WTC11 (cell line): ENCODE results near the gene HTR4.

Source experiments
- CBFB ChIP-seq: sonication (generic); formaldehyde crosslinking; IDR thresholded peaks from 2 replicates; pipeline ENCODE4 v1.8.1; 2022; ENCODE audit warnings: mild to moderate bottlenecking, low read depth, missing genetic modification reagents
- ELF4 ChIP-seq: sonication (generic); formaldehyde crosslinking; IDR thresholded peaks from 2 replicates; pipeline ENCODE4 v1.8.1; 2022; ENCODE audit warnings: low read depth, mild to moderate bottlenecking, moderate library complexity, missing genetic modification reagents
- FOXP1 ChIP-seq: sonication (generic); formaldehyde crosslinking; IDR thresholded peaks from 2 replicates; pipeline ENCODE4 v1.8.0; 2022; ENCODE audit warnings: missing genetic modification reagents, mild to moderate bottlenecking, moderate library complexity, borderline replicate concordance
- KAT7 ChIP-seq: sonication (generic); formaldehyde crosslinking; IDR thresholded peaks from 2 replicates; pipeline ENCODE4 v1.8.1; 2023; ENCODE audit warnings: missing genetic modification reagents, mild to moderate bottlenecking, borderline replicate concordance
- RELA ChIP-seq: sonication (generic); formaldehyde crosslinking; IDR thresholded peaks from 2 replicates; pipeline ENCODE4 v1.8.1; 2022; ENCODE audit warnings: missing genetic modification reagents, mild to moderate bottlenecking, borderline replicate concordance
- SP1 ChIP-seq: sonication (generic); formaldehyde crosslinking; conservative IDR thresholded peaks from 2 replicates; pipeline ENCODE4 v1.8.1; 2022; ENCODE audit warnings: missing genetic modification reagents
- TEAD4 ChIP-seq: sonication (generic); formaldehyde crosslinking; IDR thresholded peaks from 2 replicates; pipeline ENCODE4 v1.8.0; 2022; ENCODE audit warnings: mild to moderate bottlenecking, missing genetic modification reagents
- ZNF121 ChIP-seq: sonication (generic); formaldehyde crosslinking; IDR thresholded peaks from 2 replicates; pipeline ENCODE4 v1.8.0; 2023; ENCODE audit warnings: missing genetic modification reagents
- TF ChIP-seq, protein P1 (sequence below): sonication (generic); formaldehyde crosslinking; IDR thresholded peaks from 2 replicates; pipeline ENCODE4 v1.8.0; 2022; ENCODE audit warnings: mild to moderate bottlenecking, missing genetic modification reagents
- TF ChIP-seq, protein P2 (sequence below): fragments of 200-600 bp; IDR thresholded peaks from 2 replicates; pipeline ENCODE4 v1.8.0; 2022; ENCODE audit warnings: antibody characterized with exemption
- TF ChIP-seq, protein P3 (sequence below): sonication (generic); formaldehyde crosslinking; conservative IDR thresholded peaks from 2 replicates; pipeline ENCODE4 v1.8.1; 2023; ENCODE audit warnings: mild to moderate bottlenecking, low read depth, missing genetic modification reagents, moderate library complexity
- TF ChIP-seq, protein P4 (sequence below): sonication (generic); formaldehyde crosslinking; IDR thresholded peaks from 2 replicates; pipeline ENCODE4 v1.8.1; 2022; ENCODE audit warnings: low read depth, missing genetic modification reagents, borderline replicate concordance
- TF ChIP-seq, protein P5 (sequence below): sonication (generic); formaldehyde crosslinking; IDR thresholded peaks from 2 replicates; pipeline ENCODE4 v1.8.1; 2022; ENCODE audit warnings: mild to moderate bottlenecking, moderate library complexity, missing genetic modification reagents

DNA sequence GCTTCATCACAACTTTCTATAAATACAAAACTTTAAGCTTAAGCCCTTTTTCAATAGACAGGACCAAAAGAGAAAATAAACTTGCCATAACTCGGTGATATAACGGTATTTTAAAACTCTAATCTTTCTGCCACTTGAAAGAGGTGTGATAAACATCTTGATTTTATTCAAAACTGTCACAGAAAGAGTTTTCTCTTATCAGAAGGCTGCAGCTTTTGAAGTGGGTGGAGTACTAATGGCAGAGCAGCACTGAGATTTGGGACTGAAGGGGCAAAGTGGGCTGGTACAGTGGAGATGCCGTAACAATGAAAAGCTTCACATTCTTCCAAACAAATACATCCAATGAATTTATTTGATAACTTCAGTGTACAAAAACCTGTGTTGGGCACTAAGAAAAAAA lies 178.0 kb downstream of the HTR4 start:
- TF ChIP-seq, protein P1, sequence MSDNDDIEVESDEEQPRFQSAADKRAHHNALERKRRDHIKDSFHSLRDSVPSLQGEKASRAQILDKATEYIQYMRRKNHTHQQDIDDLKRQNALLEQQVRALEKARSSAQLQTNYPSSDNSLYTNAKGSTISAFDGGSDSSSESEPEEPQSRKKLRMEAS (CRISPR knock-in tag) = no peak
- TF ChIP-seq CBFB (CRISPR knock-in tag) (no peak), FOXP1 (CRISPR knock-in tag) (no peak), RELA (no peak), TEAD4 (CRISPR knock-in tag) (no peak), ELF4 (CRISPR knock-in tag) (no peak), ZNF121 (CRISPR knock-in tag) (no peak), SP1 (CRISPR knock-in tag) (no peak), KAT7 (CRISPR knock-in tag) (no peak)
- TF ChIP-seq, protein P2, sequence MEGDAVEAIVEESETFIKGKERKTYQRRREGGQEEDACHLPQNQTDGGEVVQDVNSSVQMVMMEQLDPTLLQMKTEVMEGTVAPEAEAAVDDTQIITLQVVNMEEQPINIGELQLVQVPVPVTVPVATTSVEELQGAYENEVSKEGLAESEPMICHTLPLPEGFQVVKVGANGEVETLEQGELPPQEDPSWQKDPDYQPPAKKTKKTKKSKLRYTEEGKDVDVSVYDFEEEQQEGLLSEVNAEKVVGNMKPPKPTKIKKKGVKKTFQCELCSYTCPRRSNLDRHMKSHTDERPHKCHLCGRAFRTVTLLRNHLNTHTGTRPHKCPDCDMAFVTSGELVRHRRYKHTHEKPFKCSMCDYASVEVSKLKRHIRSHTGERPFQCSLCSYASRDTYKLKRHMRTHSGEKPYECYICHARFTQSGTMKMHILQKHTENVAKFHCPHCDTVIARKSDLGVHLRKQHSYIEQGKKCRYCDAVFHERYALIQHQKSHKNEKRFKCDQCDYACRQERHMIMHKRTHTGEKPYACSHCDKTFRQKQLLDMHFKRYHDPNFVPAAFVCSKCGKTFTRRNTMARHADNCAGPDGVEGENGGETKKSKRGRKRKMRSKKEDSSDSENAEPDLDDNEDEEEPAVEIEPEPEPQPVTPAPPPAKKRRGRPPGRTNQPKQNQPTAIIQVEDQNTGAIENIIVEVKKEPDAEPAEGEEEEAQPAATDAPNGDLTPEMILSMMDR = no peak
- TF ChIP-seq, protein P3, sequence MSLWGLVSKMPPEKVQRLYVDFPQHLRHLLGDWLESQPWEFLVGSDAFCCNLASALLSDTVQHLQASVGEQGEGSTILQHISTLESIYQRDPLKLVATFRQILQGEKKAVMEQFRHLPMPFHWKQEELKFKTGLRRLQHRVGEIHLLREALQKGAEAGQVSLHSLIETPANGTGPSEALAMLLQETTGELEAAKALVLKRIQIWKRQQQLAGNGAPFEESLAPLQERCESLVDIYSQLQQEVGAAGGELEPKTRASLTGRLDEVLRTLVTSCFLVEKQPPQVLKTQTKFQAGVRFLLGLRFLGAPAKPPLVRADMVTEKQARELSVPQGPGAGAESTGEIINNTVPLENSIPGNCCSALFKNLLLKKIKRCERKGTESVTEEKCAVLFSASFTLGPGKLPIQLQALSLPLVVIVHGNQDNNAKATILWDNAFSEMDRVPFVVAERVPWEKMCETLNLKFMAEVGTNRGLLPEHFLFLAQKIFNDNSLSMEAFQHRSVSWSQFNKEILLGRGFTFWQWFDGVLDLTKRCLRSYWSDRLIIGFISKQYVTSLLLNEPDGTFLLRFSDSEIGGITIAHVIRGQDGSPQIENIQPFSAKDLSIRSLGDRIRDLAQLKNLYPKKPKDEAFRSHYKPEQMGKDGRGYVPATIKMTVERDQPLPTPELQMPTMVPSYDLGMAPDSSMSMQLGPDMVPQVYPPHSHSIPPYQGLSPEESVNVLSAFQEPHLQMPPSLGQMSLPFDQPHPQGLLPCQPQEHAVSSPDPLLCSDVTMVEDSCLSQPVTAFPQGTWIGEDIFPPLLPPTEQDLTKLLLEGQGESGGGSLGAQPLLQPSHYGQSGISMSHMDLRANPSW = no peak
- TF ChIP-seq, protein P4, sequence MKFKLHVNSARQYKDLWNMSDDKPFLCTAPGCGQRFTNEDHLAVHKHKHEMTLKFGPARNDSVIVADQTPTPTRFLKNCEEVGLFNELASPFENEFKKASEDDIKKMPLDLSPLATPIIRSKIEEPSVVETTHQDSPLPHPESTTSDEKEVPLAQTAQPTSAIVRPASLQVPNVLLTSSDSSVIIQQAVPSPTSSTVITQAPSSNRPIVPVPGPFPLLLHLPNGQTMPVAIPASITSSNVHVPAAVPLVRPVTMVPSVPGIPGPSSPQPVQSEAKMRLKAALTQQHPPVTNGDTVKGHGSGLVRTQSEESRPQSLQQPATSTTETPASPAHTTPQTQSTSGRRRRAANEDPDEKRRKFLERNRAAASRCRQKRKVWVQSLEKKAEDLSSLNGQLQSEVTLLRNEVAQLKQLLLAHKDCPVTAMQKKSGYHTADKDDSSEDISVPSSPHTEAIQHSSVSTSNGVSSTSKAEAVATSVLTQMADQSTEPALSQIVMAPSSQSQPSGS = no peak
- TF ChIP-seq, protein P5, sequence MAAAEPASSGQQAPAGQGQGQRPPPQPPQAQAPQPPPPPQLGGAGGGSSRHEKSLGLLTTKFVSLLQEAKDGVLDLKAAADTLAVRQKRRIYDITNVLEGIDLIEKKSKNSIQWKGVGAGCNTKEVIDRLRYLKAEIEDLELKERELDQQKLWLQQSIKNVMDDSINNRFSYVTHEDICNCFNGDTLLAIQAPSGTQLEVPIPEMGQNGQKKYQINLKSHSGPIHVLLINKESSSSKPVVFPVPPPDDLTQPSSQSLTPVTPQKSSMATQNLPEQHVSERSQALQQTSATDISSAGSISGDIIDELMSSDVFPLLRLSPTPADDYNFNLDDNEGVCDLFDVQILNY (CRISPR knock-in tag) = no peak
